ENCODE measurements around the gene DEFB118.

Gene DEFB118

GRCh38 chr20:31394900-31395299 lies 26.5 kb downstream of the DEFB118 start:
- H3K27me3 ChIP-seq (ENCODE audit: insufficient read depth, low read length), result no peaks in the 10 kb centered on the region
- no peak overlapping the region for H3K4me2 ChIP-seq (ENCODE audit: low read length)
- no peak overlapping the region for H2AFZ ChIP-seq (ENCODE audit: low read length)
- no peak overlapping the region for H3K4me3 ChIP-seq (ENCODE audit: low read depth, low read length, poor library complexity, severe bottlenecking)
- TF ChIP-seq EZH2 (IDR thresholded peaks at IDR 0.05; ENCODE audit: borderline replicate concordance, low read length) (no peak), CTCF (IDR thresholded peaks at IDR 0.05; ENCODE audit: low read length) (no peak)
- H3K27ac ChIP-seq (ENCODE audit: low read depth, low read length, poor library complexity, severe bottlenecking), result no peak overlapping the region
- no peaks in the 10 kb centered on the region for H3F3A ChIP-seq (ENCODE audit: insufficient read depth, low read length)
- H3K9me2 ChIP-seq (ENCODE audit: low read depth, low read length), result no peaks in the 10 kb centered on the region
- H3K9ac ChIP-seq (ENCODE audit: low read length), result no peak overlapping the region
- no peaks in the 10 kb centered on the region for H3K36me3 ChIP-seq (ENCODE audit: insufficient read depth, low read length)
- H3K9me3 ChIP-seq (ENCODE audit: low read length), result no peaks in the 10 kb centered on the region
- H3K79me2 ChIP-seq (ENCODE audit: insufficient read depth, low read length), result no peaks in the 10 kb centered on the region
- H3K4me1 ChIP-seq (ENCODE audit: insufficient read depth, low read length, severe bottlenecking), result no peaks in the 10 kb centered on the region
- H4K20me1 ChIP-seq (ENCODE audit: insufficient read depth, low read length), result no peaks in the 10 kb centered on the region

GRCh38 chr20:31403886-31404285 lies 35.5 kb downstream of the DEFB118 start:
- no peaks in the 10 kb centered on the region for H3K4me1 ChIP-seq (ENCODE audit: insufficient read depth, low read length, severe bottlenecking)
- no peaks in the 10 kb centered on the region for H3K9me2 ChIP-seq (ENCODE audit: low read depth, low read length)
- no peak overlapping the region for H3K9ac ChIP-seq (ENCODE audit: low read length)
- H4K20me1 ChIP-seq (ENCODE audit: insufficient read depth, low read length), result no peaks in the 10 kb centered on the region
- H3K4me3 ChIP-seq (ENCODE audit: low read depth, low read length, poor library complexity, severe bottlenecking), result no peak overlapping the region
- H2AFZ ChIP-seq (ENCODE audit: low read length), result no peak overlapping the region
- no peaks in the 10 kb centered on the region for H3K79me2 ChIP-seq (ENCODE audit: insufficient read depth, low read length)
- H3F3A ChIP-seq (ENCODE audit: insufficient read depth, low read length), result no peaks in the 10 kb centered on the region
- H3K36me3 ChIP-seq (ENCODE audit: insufficient read depth, low read length), result no peaks in the 10 kb centered on the region
- TF ChIP-seq CTCF (IDR thresholded peaks at IDR 0.05; ENCODE audit: low read length) (no peak), EZH2 (IDR thresholded peaks at IDR 0.05; ENCODE audit: borderline replicate concordance, low read length) (no peak)
- no peak overlapping the region for H3K27ac ChIP-seq (ENCODE audit: low read depth, low read length, poor library complexity, severe bottlenecking)
- H3K27me3 ChIP-seq (ENCODE audit: insufficient read depth, low read length), result no peaks in the 10 kb centered on the region
- H3K9me3 ChIP-seq (ENCODE audit: low read length), result no peaks in the 10 kb centered on the region
- no peak overlapping the region for H3K4me2 ChIP-seq (ENCODE audit: low read length)

- H3K27me3 ChIP-seq (ENCODE audit: insufficient read depth, low read length), result no peaks in the 10 kb centered on the region
Observed at GRCh38 chr20:31406115-31406514, 37.7 kb downstream of the DEFB118 start, which contains the start of gene DEFB121. TSS of gene DEFB121 (minus strand) at chr20:31406215. CDS start at chr20:31406152, 63 bp downstream.

More at GRCh38 chr20:31406115-31406514, 37.7 kb downstream of the DEFB118 start, which contains the start of gene DEFB121:
- Histone ChIP-seq H3K9me3 (ENCODE audit: low read length) (no peaks in the 10 kb centered on the region), H3K9ac (ENCODE audit: low read length) (no peak within 1 kb of the TSS), H3K4me1 (ENCODE audit: insufficient read depth, low read length, severe bottlenecking) (no peaks in the 10 kb centered on the region), H3K4me3 (ENCODE audit: low read depth, low read length, poor library complexity, severe bottlenecking) (no peak within 1 kb of the TSS), H3K4me2 (ENCODE audit: low read length) (no peak within 1 kb of the TSS), H2AFZ (ENCODE audit: low read length) (no peak within 1 kb of the TSS), H3F3A (ENCODE audit: insufficient read depth, low read length) (no peaks in the 10 kb centered on the region), H3K79me2 (ENCODE audit: insufficient read depth, low read length) (no peaks in the 10 kb centered on the region), H3K9me2 (ENCODE audit: low read depth, low read length) (no peaks in the 10 kb centered on the region), H3K36me3 (ENCODE audit: insufficient read depth, low read length) (no peaks in the 10 kb centered on the region), H3K27ac (ENCODE audit: low read depth, low read length, poor library complexity, severe bottlenecking) (no peak within 1 kb of the TSS), H4K20me1 (ENCODE audit: insufficient read depth, low read length) (no peaks in the 10 kb centered on the region)
- TF ChIP-seq CTCF (IDR thresholded peaks at IDR 0.05; ENCODE audit: low read length) (no peak), EZH2 (IDR thresholded peaks at IDR 0.05; ENCODE audit: borderline replicate concordance, low read length) (no peak)
